Right lobe of liver (tissue), 4 donors: Measurements from ENCODE around the gene PLA2G2D.

Source experiments
- POLR2A ChIP-seq: fragments of 450-650 bp; IDR thresholded peaks from one replicate; pipeline ENCODE4 v1.6.1; 2017; ENCODE audit warnings: antibody characterized with exemption, mild to moderate bottlenecking
- TF ChIP-seq, protein P1 (sequence below), 4 donors: fragments of 200-600 bp in 3 of 4; fragments of 450-650 bp in 1 of 4; IDR thresholded peaks; one replicate each; pipeline versions ENCODE4 v1.5.1 to v1.8.0; 2016 to 2022; ENCODE audit warnings: antibody characterized with exemption in 4 of 4, mild to moderate bottlenecking in 2 of 4
- donor health status: DM: no; HTN: no; CAD: no.
- donor health status: DM: no; HTN: no; CAD: no.
- donor health status: DM: no; HTN: yes; CAD: no.

DNA sequence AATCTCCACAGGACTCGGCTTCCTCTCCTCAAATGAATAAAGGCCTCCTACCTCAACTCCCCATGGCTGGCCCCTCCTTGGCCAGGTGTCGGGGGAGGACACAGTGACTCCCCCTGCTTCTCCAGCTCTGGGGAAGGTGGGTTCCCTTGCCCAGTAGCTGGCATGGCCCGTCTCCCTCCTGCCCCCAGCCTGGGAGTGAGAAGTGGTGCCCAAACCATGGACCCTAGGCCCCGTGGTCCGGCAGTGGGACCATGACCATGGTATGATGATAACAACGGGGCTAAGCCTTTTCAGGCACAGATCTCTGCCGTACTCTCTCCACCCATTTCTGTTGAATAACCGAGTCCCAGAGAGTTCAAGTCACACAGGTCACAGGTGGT lies 31.0 kb upstream of the PLA2G2D start:
- TF ChIP-seq, protein P1, sequence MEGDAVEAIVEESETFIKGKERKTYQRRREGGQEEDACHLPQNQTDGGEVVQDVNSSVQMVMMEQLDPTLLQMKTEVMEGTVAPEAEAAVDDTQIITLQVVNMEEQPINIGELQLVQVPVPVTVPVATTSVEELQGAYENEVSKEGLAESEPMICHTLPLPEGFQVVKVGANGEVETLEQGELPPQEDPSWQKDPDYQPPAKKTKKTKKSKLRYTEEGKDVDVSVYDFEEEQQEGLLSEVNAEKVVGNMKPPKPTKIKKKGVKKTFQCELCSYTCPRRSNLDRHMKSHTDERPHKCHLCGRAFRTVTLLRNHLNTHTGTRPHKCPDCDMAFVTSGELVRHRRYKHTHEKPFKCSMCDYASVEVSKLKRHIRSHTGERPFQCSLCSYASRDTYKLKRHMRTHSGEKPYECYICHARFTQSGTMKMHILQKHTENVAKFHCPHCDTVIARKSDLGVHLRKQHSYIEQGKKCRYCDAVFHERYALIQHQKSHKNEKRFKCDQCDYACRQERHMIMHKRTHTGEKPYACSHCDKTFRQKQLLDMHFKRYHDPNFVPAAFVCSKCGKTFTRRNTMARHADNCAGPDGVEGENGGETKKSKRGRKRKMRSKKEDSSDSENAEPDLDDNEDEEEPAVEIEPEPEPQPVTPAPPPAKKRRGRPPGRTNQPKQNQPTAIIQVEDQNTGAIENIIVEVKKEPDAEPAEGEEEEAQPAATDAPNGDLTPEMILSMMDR (IDR thresholded peaks at IDR 0.05), result no peak
- no peak for TF ChIP-seq POLR2A
